HG03460 (cell line): Measurements from ENCODE around the gene B3GALT6.
"Not testable (repeated sequence)": the region's sequence is repeated elsewhere in the genome, so short reads cannot be mapped to it uniquely, and the experiment has no call there.

Experiments used
- ATAC-seq: cut with Tn5 transposase; IDR thresholded peaks from one replicate; pipeline ENCODE4 v1.9.1; 2021; ENCODE audit not compliant: unreplicated experiment

B3GALT6 gene

DNA sequence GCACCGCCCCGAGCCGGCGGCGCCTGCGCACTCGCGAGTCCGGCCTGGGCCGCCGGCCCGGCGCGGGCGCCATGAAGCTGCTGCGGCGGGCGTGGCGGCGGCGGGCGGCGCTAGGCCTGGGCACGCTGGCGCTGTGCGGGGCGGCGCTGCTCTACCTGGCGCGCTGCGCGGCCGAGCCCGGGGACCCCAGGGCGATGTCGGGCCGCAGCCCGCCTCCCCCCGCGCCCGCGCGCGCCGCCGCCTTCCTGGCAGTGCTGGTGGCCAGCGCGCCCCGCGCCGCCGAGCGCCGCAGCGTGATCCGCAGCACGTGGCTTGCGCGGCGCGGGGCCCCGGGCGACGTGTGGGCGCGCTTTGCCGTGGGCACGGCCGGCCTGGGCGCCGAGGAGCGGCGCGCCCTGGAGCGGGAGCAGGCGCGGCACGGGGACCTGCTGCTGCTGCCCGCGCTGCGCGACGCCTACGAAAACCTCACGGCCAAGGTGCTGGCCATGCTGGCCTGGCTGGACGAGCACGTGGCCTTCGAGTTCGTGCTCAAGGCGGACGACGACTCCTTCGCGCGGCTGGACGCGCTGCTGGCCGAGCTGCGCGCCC lies at the start of gene B3GALT6:
B3GALT6 (plus strand) TSS at position 30 of the 588 bp plus-strand sequence; CDS start at position 72, 42 bp downstream.
- no peak for ATAC-seq

DNA sequence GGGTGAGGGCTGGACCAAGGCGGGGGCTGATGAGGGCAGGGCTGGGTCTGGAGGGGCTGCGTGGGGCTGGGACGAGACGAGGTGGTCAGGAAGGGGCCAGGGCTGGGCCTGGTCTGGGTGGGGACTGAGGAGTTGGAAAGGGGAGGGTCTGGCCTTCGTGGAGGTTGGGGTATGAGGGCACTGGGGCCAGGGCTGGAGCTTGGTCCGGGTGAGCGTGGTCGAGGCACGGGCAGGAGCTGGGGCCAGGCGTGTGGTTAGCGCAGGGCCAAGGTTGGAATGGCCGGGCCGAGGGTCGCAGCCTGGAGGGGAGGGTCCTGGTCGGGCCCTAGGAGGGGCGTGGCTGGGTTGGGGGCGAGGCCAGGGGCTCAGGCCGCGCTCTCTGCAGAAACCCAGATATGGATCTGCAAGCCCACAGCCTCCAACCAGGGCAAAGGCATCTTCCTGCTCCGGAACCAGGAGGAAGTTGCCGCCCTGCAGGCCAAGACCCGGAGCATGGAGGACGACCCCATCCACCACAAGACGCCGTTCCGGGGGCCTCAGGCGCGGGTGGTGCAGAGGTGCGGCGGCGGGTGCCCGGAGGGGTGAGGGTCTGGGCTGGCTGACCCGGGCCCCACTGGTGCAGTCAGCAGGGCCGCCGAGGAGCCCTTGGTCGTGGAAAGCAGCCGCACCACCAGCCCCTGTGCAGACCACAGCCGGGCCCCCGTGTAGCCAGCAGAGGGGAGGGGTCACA lies 49.4 kb upstream of the B3GALT6 start:
- ATAC-seq, result no peak

DNA sequence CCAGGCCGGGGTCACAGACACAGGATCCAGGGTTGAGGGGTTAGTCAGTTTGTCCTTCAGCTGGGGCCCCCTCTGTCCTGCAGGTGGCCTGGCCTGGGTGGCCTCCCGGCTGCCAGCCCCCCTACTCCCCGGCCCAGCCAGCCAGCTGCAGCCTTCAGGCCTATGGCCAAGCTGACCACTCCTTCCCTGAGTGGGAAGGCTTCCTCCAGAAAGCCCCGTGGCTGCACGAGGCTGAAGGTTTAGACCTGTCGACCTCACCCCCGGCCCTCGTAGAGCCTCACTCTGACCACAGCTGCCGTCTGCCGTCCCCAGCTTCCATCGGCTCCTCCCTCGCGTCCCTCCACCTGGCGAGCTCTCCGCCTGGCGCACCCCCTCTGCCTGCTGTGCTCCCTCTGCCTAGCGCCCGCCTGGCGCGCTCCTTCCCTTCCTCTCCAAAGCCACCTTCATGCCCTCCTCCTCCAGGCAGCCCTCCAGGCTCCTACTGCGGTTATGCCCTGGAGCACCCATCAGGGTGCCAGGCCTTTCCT lies 48.8 kb upstream of the B3GALT6 start:
- ATAC-seq, result no peak

DNA sequence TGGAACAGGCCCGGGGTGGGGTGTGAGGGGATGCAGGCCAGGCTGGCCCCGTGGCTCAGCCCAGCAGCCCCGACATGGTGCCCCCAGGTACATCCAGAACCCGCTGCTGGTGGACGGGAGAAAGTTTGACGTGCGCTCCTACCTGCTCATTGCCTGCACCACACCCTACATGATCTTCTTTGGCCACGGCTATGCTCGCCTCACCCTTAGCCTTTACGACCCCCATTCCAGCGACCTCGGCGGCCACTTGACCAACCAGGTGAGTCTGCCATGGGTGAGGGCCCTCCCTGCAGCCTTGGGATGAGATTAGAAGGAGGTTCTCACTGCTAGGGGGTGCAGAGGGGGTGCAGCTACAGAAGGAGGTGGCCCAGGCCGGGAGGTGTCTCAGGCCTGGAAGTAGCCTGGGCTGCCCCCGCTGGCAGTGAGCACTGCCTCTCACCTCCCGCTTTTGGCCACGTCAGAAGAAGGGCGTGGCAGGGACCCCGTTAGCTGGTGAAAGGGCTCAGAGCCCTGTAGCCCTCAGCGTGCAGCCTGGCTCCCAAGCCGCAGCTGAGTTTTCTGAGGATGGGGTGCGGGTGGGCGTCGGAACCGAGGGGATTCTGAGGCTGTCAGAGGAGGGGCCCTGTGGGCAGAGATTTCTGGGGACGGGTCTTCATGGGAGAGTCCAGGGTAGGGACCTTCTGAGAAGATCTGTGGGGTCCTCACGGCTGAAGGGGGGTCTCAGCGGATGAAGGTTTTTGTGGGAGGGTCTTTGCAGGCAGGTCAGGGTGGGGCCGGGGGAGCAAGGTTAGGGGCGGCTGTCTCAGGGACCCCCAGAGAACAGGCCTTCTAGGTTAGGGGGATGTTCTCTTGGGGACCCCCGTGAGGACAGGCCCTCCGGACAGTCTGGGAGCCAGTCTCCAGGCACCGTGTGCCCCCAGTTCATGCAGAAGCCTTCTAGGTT lies 47.9 kb upstream of the B3GALT6 start:
- no peak for ATAC-seq

DNA sequence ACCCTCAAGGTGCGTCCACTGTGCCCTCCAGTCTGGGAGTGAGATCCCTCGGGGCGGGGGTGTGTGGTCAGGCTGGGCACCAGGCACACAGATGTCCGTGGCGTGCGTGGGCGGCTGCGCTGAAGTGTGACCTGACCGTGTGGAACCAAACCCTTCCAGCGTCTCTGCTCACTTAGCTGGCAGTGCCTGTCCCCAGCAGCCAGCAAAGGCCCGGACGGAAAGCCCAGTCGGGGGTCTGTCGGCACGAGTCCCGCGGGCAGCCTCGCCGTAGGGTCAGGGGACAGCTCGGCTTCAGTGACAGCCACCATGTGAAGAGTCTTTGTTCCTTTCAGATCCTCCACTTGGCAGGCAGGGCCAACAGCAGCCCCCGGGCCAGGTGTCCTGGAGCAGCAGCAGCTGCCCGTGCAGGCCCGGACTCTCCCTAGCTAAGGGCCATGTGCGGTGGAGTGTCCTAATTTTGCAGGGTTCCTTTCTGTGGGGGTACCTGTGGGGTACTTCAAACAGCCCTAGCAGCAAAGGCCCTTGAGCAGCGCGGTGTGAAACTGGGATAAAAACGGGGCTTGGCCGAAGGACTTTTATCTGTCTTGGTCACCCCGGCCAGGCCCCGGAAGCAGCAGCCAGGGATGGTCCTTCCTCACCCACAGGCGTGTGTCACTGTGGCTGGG lies 46.8 kb upstream of the B3GALT6 start:
- ATAC-seq, result no peak

DNA sequence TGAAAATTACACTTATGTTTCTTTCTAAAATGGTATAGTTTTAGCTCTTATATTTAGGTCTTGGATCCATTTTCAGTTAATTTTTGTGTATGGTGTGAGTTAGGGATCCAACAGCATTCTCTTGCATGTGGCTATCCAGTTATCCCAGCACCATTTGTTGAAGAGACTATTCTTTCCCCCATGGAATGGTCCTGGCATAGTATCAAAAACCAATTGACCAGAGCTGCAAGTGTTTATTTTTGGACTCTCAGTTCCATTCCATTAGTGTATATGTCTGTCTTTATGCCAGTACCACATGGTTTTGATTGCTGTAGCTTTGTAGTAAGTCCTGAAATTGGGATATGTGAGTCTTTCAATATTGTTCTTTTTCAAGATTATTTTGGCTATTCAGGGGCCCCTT lies 44.1 kb upstream of the B3GALT6 start:
- no peak for ATAC-seq

DNA sequence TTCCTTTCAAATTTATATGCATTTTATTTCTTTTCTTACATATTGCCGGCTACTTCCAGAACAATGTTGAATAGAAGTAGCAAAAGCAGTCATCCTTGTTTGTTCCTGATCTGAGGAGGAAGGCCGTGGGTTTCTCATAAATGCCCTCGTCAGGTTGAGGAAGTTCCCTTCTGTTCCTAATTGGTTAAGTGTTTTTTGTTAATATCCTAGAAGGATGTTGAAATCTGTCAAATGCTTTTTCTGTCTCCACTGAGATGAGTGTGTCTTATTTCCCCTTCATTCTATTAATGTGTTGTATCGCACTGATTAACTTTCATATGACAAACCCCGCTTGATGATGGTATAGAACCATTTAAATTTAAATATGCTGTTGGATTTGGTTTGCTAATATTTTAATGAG lies 42.9 kb upstream of the B3GALT6 start:
- ATAC-seq, result no peak

DNA sequence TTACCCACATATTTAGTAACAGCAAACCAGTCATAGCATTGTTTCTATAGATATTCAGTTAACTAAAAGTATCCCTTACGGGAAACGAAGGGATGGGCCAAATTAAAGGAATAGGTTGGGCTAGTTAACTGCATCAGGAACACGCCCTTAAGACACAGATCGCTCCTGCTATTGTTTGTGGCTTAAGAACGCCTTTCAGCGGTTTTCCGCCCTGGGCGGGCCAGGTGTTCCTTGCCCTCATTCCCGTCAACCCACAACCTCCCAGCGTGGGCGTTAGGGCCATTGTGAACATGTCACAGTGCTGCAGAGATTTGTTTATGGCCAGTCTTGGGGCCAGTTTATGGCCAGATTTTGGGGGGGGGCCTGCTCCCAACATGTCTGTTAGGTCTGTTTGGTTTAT lies 40.3 kb upstream of the B3GALT6 start:
- no peak for ATAC-seq

DNA sequence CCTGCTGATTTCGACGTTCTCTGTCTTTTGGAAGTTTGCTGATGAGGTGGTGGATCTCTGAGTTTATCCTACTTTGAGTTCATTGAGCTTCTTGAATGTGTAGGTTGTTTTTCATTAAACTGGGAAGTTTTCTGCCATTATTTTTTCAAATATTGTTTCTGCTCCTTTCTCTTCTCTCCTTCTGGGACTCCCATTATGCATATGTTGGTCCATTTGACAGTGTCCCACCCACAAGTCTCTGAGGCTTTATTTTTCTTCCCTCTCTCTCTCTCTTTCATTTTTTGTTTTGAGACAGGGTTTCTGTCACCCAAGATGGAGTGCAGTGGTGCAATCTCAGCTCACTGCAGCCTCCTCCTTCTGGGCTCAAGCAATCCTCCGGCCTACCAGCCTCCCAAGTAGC lies 37.3 kb upstream of the B3GALT6 start:
- ATAC-seq, result no peak

DNA sequence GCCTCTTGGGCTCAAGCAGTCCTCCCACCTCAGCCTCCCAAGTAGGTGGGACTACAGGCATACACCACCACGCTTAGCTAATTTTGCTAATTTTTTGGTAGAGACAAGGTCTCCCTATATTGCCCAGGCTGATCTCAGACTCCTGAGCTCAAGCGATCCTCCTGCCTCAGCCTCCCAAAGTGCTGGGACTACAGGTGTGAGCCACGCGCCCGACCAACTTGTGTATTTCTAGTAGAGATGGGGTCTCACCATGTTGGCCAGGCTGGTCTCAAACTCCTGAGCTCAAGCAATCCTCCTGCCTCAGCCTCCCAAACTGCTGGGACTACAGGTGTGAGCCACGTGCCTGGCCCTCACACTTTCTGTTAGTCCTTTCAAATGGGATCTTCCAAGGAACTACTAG lies 36.3 kb upstream of the B3GALT6 start:
- ATAC-seq, result not testable (repeated sequence)

DNA sequence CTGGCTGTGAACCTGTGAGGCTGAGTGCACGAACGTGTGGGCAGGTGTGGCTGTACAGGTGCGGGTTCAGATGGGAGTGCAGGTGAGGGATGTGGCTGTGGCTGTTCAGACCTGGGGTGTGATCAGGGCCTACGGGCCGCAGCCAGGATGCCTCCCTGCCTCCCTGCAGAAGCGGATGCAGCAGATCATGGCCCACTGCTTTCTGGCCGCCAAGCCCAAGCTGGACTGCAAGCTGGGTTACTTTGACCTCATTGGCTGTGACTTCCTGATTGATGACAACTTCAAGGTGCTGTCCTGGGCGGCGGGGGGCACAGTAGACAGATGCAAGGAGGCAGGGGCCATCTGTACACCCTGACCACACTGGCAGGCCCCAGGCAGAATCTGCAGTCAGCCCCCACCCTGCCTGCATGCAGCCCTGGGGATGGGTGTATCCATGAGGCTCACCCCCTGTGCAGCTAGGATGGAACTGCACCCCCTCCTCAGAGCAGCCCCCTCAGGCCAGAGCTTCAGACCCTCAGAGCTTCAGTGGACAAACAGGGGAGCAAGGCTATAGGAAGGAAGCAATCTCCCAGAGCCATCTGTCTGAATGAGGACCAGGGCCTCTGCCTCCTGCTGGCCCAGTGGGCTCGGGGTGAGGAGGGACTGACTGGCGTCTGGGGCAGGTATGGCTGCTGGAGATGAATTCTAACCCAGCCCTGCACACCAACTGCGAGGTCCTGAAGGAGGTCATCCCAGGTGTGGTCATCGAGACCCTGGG lies 35.4 kb upstream of the B3GALT6 start:
- ATAC-seq, result no peak

DNA sequence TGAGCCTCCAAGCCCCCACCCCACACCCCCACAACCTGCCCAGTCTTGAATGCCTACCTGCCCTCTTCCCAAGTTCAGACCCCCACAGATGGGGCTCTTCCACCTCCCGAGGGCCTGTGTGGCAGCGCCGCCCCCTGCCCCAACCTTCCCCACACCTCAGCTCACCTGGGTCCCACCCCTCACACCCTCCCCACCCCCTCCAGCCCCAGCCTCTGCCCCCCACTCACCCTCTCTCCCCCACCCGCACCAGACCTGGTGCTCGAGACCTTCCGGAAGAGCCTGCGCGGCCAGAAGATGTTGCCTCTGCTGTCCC lies 34.9 kb upstream of the B3GALT6 start:
- ATAC-seq, result no peak

DNA sequence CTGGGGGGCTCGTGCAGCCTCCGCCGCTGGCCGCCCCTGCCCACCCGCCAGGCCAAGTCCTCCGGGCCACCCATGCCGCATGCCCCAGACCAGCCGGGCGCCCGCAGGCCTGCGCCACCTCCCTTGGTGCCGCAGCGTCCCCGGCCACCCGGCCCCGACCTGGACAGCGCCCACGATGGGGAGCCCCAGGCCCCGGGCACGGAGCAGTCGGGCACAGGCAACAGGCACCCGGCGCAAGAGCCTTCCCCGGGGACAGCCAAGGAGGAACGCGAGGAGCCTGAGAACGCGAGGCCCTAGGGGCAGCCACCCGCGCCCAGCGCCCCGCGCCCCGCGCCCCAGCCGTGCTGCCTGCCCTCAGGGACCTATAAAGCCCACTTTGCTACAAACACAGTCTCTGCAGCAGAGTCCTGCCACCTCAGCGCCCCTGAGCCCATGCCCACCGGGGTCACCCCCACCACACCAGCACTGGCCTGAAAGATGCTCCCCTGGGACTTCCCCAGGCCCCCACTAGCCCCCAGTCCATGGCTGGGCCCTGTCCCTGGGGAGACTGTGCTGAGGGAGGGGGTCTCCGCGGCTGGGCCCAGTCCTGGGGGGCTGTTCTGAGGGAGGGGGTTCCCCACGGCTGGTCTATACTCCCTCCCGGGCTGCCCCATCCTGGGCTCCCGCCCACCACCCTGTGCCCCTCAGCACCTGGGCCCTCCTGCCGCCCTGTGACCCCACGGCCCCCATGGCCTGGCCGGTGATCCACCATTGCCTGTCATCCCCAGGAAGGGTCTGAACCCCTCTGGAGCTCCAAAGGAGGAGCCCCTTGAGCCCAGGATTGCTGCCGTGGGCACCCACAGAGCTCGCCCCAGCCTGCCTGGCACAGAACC lies 34.2 kb upstream of the B3GALT6 start:
- no peak for ATAC-seq

DNA sequence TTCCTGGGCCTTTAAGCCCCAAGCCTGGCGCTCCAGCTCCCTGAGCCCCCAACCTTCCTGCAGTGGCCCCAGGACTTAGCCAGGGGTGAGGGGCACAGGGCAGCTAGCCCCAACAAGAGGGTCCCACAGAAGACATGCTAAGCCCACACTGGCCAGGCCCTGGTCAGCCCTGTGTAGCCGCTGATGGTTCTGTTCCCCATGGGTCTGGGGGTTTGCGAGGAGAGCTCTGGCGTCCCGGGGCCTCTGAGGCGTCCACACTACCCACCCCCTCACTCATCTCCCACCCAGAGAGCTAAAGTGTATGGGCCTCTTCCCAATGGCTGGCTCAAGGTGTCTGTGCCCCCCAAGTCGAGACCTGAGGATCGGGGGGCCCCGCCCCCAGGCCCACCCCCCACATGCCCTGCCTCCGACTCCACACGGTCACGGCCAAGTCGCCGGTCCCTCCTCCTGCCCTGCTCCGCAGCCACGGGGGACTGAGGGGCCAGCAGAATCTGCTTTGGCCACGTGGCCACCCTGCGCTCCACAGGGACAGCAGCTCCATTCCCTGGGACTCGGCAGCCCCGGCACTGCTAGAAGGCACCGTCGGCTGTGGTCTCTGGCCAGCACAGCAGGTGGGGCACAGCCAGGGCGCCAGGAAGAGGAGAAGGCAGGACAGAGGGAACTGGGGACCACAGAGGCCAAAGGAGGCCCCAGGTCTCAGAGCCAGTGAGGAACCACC lies 33.5 kb upstream of the B3GALT6 start:
- ATAC-seq, result no peak

DNA sequence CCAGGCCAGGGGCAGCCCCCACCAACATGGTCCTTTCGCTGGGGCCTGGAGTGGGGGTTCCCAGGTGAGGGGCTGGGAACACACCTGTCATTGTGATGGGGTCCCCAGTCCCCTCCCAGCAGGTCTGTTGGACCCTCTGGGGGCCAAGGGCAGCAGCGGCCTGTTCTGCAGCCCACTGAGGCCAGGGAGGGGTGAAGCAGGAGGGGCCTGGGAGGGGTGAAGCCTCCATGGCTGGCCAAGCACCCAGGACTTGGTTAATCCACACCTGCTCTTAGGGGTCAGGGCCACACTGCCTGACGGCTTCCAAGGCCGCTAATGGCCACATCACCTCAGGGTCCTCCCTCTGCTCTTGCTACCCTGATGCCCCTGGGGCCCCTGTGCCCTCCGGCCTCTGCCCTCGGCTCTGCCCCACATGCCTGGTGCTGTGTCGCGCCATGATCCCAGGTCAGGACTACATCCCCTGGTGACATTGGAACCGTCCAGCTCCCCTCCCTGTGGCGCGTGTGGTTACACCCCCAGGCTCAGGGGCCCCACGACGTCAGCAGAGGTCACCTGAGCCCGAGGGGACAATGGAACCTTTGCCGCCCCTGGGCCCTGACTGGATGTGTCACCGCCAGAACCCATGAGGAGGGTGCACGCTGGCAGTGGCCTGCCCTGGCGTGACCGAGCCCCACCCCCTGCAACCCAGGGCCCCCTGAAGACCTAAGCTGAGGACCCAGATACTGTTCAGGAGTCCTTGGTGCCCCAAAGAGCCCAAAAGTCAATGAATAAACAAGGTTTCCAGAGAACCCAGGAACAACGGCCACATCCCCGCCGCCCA lies 32.7 kb upstream of the B3GALT6 start:
- no peak for ATAC-seq

DNA sequence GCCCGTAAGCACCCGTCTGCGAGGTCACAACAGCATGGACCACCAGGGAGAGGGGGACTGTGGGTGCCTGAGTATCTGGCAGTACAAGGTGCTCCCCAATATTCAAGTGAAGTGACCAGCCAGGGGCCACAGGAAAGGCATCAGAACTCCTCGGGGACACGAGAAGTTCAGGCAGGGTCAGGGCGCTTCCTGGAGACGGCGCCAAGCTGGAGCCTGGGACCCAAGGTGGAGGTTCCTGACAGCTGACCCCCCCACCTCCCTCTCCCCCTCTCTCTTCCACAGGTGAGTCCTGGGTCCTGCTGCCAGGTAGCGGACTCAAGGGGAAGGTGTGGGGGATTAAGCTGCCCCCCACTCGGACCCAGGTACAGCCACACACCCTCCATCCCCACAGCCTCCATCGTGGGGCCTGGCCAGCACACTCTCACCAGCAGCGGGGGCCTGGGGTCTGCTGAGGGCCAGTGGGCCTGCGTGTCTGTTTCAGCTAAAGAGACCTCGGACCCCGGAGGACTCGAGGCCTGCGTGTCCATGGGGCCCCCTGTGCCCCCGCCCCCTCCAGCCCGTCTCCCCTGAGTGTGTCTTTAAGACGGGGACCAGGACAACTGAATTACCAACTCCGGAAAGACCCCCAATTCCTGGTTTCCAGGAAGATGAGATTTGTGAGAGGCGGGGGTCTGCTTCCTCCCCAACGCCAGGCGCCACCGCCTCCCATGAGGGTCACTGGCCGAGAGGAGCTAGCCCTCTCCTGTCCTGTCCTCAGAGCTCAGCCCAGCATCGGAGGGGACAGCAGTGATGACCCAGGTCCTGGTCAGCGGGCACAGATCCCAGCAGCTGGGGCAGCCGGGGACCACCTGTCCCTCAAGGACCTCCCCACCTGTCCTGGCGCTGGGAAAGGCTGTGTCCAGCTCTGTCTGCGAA lies 31.8 kb upstream of the B3GALT6 start:
- no peak for ATAC-seq
